Activated B cell treated with CpG ODN at 0.5 μM for 24 hours (primary cell): Measurements from ENCODE around the gene PLCB4. TPM values are rescaled to one million over a fixed set of nuclear protein-coding genes. Genes with fewer than 3 reads are reported as not detected.

Source experiments
- ATAC-seq: fragments of 200-7000 bp; cut with Tn5 transposase; one replicate; pipeline ENCODE4 v1.10.0; 2021; ENCODE audit warnings: low read depth, mild to moderate bottlenecking, moderate library complexity
- CTCF ChIA-PET: fragments of 350-600 bp; sonication (Branson Sonifier 250); formaldehyde crosslinking; loops from one replicate; lab custom pipeline; 2021; ENCODE audit warnings: antibody characterized with exemption; lab: Charles Lee
- POLR2A ChIA-PET: fragments of 350-600 bp; sonication (Branson Sonifier 250); formaldehyde crosslinking; loops from one replicate; lab custom pipeline; 2021; ENCODE audit warnings: antibody characterized with exemption; lab: Charles Lee
- DNase-seq: peaks from one replicate; pipeline ENCODE4 v3.0.0; 2022
- H3K27ac Mint-ChIP-seq: one replicate; pipeline ENCODE4 v1.8.0; 2020; ENCODE audit warnings: mixed read lengths
- H3K27me3 Mint-ChIP-seq: one replicate; pipeline ENCODE4 v1.8.0; 2021; ENCODE audit warnings: mixed read lengths
- H3K36me3 Mint-ChIP-seq: one replicate; pipeline ENCODE4 v1.8.0; 2021; ENCODE audit warnings: low read depth, mixed read lengths
- H3K4me1 Mint-ChIP-seq: one replicate; pipeline ENCODE4 v1.8.0; 2021; ENCODE audit warnings: mixed read lengths
- H3K4me3 Mint-ChIP-seq: one replicate; pipeline ENCODE4 v1.8.0; 2020; ENCODE audit warnings: mild to moderate bottlenecking, mixed read lengths
- H3K9me3 Mint-ChIP-seq: one replicate; pipeline ENCODE4 v1.8.0; 2020; ENCODE audit warnings: mixed read lengths
- intact Hi-C: fragments of 100-400 bp; cut with micrococcal nuclease; formaldehyde crosslinking; loops from one replicate; pipeline ENCODE4 v1.15.1; 2024
- total RNA-seq: library from RNA; stranded (reverse); gene quantifications from 2 replicates; pipeline ENCODE4 v1.2.3, GENCODE V29; 2022
- TF ChIP-seq, protein P1 (sequence below): fragments of 200-600 bp; IDR thresholded peaks from one replicate; pipeline ENCODE4 v1.8.0; 2022; ENCODE audit warnings: antibody characterized with exemption, mild to moderate bottlenecking

PLCB4 gene
- total RNA-seq, 1 donor from 2014 or later: not detected

DNA sequence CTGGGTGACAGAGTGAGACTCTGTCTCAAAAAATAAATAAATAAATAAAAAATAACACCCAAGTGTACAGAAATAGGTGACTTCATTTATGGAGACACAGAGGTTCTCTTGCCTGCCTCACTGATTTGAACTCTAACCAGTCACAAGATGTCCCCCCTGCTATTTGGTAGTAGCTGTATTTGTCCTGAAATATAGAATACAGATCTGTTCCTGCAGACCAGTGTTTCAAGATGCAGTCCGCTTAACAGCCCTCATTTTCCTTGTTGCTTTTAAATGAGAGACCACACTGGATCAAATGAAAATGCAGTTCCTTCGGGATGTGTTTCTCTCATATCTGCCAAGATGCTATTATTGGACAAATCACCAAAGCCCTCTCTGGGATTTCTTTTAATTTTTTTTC lies 7.6 kb downstream of the PLCB4 start:
- intact Hi-C loops: no loop called here
- TF ChIP-seq, protein P1, sequence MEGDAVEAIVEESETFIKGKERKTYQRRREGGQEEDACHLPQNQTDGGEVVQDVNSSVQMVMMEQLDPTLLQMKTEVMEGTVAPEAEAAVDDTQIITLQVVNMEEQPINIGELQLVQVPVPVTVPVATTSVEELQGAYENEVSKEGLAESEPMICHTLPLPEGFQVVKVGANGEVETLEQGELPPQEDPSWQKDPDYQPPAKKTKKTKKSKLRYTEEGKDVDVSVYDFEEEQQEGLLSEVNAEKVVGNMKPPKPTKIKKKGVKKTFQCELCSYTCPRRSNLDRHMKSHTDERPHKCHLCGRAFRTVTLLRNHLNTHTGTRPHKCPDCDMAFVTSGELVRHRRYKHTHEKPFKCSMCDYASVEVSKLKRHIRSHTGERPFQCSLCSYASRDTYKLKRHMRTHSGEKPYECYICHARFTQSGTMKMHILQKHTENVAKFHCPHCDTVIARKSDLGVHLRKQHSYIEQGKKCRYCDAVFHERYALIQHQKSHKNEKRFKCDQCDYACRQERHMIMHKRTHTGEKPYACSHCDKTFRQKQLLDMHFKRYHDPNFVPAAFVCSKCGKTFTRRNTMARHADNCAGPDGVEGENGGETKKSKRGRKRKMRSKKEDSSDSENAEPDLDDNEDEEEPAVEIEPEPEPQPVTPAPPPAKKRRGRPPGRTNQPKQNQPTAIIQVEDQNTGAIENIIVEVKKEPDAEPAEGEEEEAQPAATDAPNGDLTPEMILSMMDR: no peak
- ATAC-seq: no peak

DNA sequence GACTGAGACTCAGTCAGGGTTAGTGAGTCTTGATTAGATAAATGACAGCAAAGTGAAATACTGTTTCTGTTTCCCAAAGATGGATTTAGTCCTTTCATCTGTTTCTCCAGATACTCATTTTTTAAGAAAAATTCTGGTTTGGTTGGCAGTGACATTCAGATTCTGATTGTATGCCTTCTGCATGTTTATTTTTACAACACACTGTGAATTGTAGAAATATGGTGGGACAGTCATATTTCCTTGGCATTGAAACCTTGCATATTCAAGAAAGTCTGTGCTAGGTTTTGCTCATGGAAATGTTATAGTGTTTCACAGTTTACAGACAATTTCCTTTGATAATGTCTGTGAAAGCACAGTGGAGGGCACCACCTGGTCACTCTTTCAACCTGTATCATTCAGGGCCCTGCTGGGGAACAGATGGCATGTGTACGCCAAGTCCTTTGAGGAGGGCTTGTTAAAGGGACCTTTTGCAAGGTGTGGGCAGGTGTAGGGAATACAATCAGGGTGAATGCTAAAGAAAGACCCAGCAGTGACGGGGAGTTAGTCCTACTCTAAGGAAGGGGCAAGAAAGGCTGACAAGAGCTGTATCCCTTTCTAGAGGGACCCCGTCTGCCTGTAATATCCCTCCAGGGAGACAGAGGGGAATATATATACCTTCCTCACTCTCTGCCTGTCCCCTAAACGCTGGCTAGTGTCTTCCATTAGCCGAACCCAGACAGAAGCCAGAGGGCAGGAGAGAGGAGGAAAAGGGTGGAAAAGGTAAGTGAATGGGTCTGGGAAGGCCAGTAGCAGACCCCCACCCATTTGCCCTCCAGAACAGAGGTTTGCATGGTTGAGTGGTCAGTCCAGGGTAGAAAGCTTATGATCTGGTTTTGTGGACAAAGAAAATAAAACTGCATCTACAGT lies 10.2 kb downstream of the PLCB4 start:
- DNase-seq: no peak
- no peak overlapping the region for H3K4me3 Mint-ChIP-seq
- H3K27me3 Mint-ChIP-seq: no peaks in the 10 kb centered on the region
- ChIA-PET CTCF (no interaction called here), POLR2A (no interaction called here)
- H3K36me3 Mint-ChIP-seq: no peaks in the 10 kb centered on the region
- intact Hi-C loops: no loop called here
- H3K27ac Mint-ChIP-seq: no peak overlapping the region
- ATAC-seq: no peak
- no peaks in the 10 kb centered on the region for H3K9me3 Mint-ChIP-seq
- TF ChIP-seq, protein P1: no peak
- H3K4me1 Mint-ChIP-seq: no peaks in the 10 kb centered on the region

More for the DNA sequence above, 7.6 kb downstream of the PLCB4 start:
- Mint-ChIP-seq H3K4me3 (no peak overlapping the region), H3K27ac (no peak overlapping the region), H3K4me1 (no peaks in the 10 kb centered on the region), H3K36me3 (no peaks in the 10 kb centered on the region), H3K27me3 (no peaks in the 10 kb centered on the region), H3K9me3 (no peaks in the 10 kb centered on the region)
- POLR2A ChIA-PET: no interaction called here
- no peak for DNase-seq
- CTCF ChIA-PET: no interaction called here

DNA sequence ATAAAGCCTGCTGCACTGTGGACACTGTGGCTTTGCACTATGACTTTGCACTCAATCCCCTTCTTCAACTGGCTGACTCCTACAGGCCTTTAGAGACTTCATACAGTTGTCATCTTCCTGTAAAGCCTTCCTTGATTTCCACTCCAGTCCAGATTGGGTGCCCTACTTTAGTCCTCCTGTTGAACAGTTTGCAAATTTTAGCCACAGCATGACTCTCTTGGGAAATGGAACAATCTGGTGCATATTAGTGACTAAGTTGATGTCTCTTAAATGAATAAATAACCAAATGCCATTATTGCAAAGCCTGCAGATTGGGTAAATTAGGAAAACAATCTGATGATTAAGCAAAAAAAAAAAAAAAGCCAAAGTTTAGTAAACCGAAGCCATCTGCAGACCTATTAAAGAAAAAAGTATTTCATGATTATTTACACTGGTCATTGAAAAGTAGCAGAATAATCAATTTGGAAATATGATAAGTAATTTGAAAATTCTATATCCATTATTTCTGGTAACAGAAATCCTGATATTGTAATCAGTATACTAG lies 12.6 kb downstream of the PLCB4 start:
- H3K4me3 Mint-ChIP-seq: no peak overlapping the region
- intact Hi-C loops: no loop called here
- DNase-seq: no peak
- ChIA-PET CTCF (no interaction called here), POLR2A (no interaction called here)
- no peaks in the 10 kb centered on the region for H3K36me3 Mint-ChIP-seq
- no peak overlapping the region for H3K27ac Mint-ChIP-seq
- H3K27me3 Mint-ChIP-seq: no peaks in the 10 kb centered on the region
- TF ChIP-seq, protein P1: no peak
- H3K4me1 Mint-ChIP-seq: no peaks in the 10 kb centered on the region
- no peaks in the 10 kb centered on the region for H3K9me3 Mint-ChIP-seq
- no peak for ATAC-seq

DNA sequence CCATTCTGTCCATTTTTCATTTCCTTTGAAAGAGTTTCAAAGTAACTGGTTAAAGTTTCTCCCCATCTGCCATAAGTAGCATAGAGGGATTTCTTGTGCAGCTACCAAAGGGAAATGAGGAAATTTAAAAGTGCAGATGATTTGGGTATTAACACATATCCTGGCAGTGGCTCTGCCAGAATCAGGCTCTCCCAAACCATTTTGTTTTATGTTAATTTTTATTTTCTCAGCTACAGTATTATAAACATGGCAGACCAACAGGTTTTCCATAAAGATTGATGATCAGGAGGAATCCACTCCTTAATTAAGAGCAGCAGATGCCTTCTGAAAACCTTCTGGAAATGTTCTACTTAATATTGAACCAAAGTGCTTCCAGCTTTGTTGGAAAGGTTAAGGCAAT lies 13.9 kb downstream of the PLCB4 start:
- intact Hi-C loops: no loop called here
- Mint-ChIP-seq H3K27ac (no peak overlapping the region), H3K36me3 (no peaks in the 10 kb centered on the region), H3K4me1 (no peaks in the 10 kb centered on the region), H3K9me3 (no peaks in the 10 kb centered on the region), H3K4me3 (no peak overlapping the region), H3K27me3 (no peaks in the 10 kb centered on the region)
- no peak for DNase-seq
- ATAC-seq: no peak
- ChIA-PET POLR2A (no interaction called here), CTCF (no interaction called here)
- TF ChIP-seq, protein P1: no peak

DNA sequence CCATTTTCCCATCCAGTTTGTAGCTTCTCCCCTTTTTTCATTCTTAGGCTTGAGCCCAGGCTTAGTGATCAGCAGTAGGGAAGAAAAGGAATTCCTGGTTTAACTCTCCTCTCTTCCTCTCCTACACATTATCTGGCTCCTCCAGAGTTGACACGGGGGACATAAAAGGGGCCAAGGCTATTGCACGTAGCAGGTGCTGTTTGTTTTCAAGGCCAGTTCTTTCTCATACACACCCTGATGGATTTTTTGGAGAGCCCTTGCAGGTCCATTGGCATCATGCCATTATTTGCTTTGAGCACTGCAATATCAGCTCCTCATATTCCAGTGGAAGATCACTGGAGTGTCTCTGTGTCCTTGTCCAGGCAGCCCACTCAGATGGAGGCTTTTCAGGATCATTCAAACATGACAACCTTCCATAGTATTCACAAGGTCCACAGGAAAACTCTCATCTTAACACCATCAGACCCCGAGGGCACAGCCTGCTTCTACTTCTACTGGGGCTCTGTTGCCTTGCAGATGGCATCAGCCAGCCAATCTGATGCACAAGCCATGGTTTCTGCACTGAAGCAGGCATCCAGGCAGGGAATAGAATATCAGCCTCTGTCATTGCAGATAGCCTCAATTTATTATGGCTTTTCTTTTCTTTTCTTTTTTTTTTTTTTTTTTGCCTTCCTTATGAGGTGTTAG lies 18.8 kb downstream of the PLCB4 start:
- intact Hi-C loops: no loop called here
- TF ChIP-seq, protein P1: no peak
- Mint-ChIP-seq H3K4me1 (no peaks in the 10 kb centered on the region), H3K9me3 (no peaks in the 10 kb centered on the region), H3K27me3 (no peaks in the 10 kb centered on the region), H3K36me3 (no peaks in the 10 kb centered on the region), H3K4me3 (no peak overlapping the region), H3K27ac (no peak overlapping the region)
- ChIA-PET CTCF (no interaction called here), POLR2A (no interaction called here)
- no peak for ATAC-seq
- DNase-seq: no peak
